Ishikawa (cell line): ENCODE results near the gene LEMD1.

Experiments
- CEBPB ChIP-seq: IDR thresholded peaks from 2 replicates; pipeline ENCODE4 v1.6.1; 2012
- EGR1 ChIP-seq: IDR thresholded peaks from 2 replicates; pipeline ENCODE4 v1.6.1; 2012
- FOXM1 ChIP-seq: IDR thresholded peaks from 2 replicates; pipeline ENCODE4 v1.6.1; 2012; ENCODE audit warnings: low read depth, borderline replicate concordance
- NFIC ChIP-seq: IDR thresholded peaks from 2 replicates; pipeline ENCODE4 v1.6.1; 2012
- TAF1 ChIP-seq: IDR thresholded peaks from 2 replicates; pipeline ENCODE4 v1.6.1; 2012; ENCODE audit warnings: low read depth, mild to moderate bottlenecking
- TF ChIP-seq, protein P1 (sequence below): IDR thresholded peaks from 2 replicates; pipeline ENCODE4 v1.6.1; 2012; ENCODE audit warnings: low read depth, mild to moderate bottlenecking

DNA sequence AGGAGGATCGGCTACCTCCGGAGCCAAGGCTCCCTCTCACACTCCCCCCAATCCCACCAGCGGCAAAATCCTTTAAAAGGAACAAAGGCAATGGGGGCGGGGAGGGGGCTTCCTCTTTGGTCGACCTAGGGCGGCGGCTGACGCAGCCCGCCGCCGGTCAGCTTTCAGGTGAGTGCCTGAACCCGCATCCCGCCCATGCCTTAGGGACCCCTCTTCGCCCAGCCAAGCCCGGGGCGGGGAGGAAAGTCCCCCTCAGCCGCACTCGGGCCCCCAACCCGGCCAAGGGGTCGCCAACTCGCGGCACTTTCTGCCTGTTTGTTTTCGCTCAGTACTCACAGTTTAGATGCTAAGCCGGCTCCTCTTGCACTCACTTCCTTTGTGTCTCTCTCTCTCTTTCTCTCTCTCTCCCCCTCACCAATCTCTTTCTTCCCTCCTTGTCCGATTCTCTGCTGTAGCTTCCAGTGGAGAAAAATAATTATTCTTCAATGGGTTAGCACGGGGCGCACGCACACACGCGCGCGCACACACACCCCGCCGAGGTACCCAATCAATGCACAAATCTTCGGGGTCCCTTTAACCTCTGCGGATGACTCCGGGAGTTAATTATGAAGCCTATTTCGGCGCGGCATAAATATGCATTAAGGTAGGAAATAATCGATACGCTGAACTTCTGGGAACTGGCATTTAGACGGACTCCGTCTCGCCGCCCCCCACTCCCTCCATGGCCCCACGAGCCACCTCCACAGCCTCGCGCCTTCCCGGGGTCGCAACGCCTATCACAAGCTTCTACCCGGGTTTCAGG, 33.9 kb upstream of the LEMD1 start, which contains the start of gene BLACAT1:
- TF ChIP-seq TAF1 (no peak), EGR1 (no peak), NFIC (no peak), FOXM1 (no peak), CEBPB (no peak)
- TF ChIP-seq, protein P1, sequence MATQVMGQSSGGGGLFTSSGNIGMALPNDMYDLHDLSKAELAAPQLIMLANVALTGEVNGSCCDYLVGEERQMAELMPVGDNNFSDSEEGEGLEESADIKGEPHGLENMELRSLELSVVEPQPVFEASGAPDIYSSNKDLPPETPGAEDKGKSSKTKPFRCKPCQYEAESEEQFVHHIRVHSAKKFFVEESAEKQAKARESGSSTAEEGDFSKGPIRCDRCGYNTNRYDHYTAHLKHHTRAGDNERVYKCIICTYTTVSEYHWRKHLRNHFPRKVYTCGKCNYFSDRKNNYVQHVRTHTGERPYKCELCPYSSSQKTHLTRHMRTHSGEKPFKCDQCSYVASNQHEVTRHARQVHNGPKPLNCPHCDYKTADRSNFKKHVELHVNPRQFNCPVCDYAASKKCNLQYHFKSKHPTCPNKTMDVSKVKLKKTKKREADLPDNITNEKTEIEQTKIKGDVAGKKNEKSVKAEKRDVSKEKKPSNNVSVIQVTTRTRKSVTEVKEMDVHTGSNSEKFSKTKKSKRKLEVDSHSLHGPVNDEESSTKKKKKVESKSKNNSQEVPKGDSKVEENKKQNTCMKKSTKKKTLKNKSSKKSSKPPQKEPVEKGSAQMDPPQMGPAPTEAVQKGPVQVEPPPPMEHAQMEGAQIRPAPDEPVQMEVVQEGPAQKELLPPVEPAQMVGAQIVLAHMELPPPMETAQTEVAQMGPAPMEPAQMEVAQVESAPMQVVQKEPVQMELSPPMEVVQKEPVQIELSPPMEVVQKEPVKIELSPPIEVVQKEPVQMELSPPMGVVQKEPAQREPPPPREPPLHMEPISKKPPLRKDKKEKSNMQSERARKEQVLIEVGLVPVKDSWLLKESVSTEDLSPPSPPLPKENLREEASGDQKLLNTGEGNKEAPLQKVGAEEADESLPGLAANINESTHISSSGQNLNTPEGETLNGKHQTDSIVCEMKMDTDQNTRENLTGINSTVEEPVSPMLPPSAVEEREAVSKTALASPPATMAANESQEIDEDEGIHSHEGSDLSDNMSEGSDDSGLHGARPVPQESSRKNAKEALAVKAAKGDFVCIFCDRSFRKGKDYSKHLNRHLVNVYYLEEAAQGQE = no peak
